HG02885 (cell line): ENCODE measurements around the gene LYRM1.

Experiments
- ATAC-seq: cut with Tn5 transposase; IDR thresholded peaks from one replicate; pipeline ENCODE4 v1.9.1; 2021; ENCODE audit warnings: mild to moderate bottlenecking; ENCODE audit not compliant: unreplicated experiment, poor library complexity

Gene LYRM1

GRCh38 chr16:20871258-20871657 is 29.3 kb upstream of the LYRM1 start:
- no peak for ATAC-seq

- ATAC-seq: no peak
Measured at GRCh38 chr16:20871941-20872815, 28.4 kb upstream of the LYRM1 start.

GRCh38 chr16:20873331-20873730 is 27.2 kb upstream of the LYRM1 start:
- no peak for ATAC-seq

GRCh38 chr16:20874088-20874581 is 26.4 kb upstream of the LYRM1 start:
- ATAC-seq: no peak

- no peak for ATAC-seq
Measured at GRCh38 chr16:20875355-20875650, 25.3 kb upstream of the LYRM1 start.

- ATAC-seq: no peak
Measured at GRCh38 chr16:20878682-20879147, 21.9 kb upstream of the LYRM1 start.

- no peak for ATAC-seq
Measured at GRCh38 chr16:20879175-20880040, 21.2 kb upstream of the LYRM1 start.

GRCh38 chr16:20880867-20881502 is 19.6 kb upstream of the LYRM1 start:
- no peak for ATAC-seq

GRCh38 chr16:20881503-20881878 is 19.1 kb upstream of the LYRM1 start:
- no peak for ATAC-seq

GRCh38 chr16:20883554-20884239 is 16.9 kb upstream of the LYRM1 start:
- no peak for ATAC-seq

- no peak for ATAC-seq
Measured at GRCh38 chr16:20884240-20884556, 16.4 kb upstream of the LYRM1 start.

GRCh38 chr16:20886320-20886719 is 14.3 kb upstream of the LYRM1 start:
- no peak for ATAC-seq

- no peak for ATAC-seq
Measured at GRCh38 chr16:20887207-20887606, 13.4 kb upstream of the LYRM1 start.

- ATAC-seq: no peak
Measured at GRCh38 chr16:20889625-20890275, 10.8 kb upstream of the LYRM1 start.

GRCh38 chr16:20894388-20894787 is 6.2 kb upstream of the LYRM1 start:
- ATAC-seq: no peak

GRCh38 chr16:20897253-20897897 is 3.2 kb upstream of the LYRM1 start:
- no peak for ATAC-seq

- ATAC-seq: no peak
Measured at GRCh38 chr16:20897922-20898321, 2.6 kb upstream of the LYRM1 start.

GRCh38 chr16:20899071-20899470 is 1.5 kb upstream of the LYRM1 start:
- ATAC-seq: no peak

GRCh38 chr16:20899477-20900298 is 883 bp upstream of the LYRM1 start:
- peak; percentile 3 for ATAC-seq
